ENCODE results near the gene KPNA2.

Gene KPNA2

GRCh38 chr17:68094481-68095078, 59.0 kb downstream of the KPNA2 start:
- Mint-ChIP-seq H3K27me3 (ENCODE audit: low read depth, poor library complexity) (peaks cover 12% of the 10 kb centered on the region), H3K4me3 (no peak overlapping the region), H3K9me3 (peaks cover 5% of the 10 kb centered on the region), H3K27ac (no peak overlapping the region), H3K4me1 (no peaks in the 10 kb centered on the region), H3K36me3 (ENCODE audit: low read depth) (peaks cover under 1% of the 10 kb centered on the region)
- no peak for TF ChIP-seq CTCF (IDR thresholded peaks at IDR 0.05)
- DNase-seq: no peak

- H3K4me1 Mint-ChIP-seq: no peaks in the 10 kb centered on the region
- H3K4me3 Mint-ChIP-seq: no peak overlapping the region
- H3K36me3 Mint-ChIP-seq (ENCODE audit: low read depth): peaks cover 7% of the 10 kb centered on the region
- peaks cover 12% of the 10 kb centered on the region for H3K9me3 Mint-ChIP-seq
- no peak overlapping the region for H3K27ac Mint-ChIP-seq
- DNase-seq: no peak
- peaks cover 12% of the 10 kb centered on the region for H3K27me3 Mint-ChIP-seq (ENCODE audit: low read depth, poor library complexity)
- no peak for TF ChIP-seq CTCF (IDR thresholded peaks at IDR 0.05)
These were observed 59.8 kb downstream of the KPNA2 start for GRCh38 chr17:68095205-68095811.

- Mint-ChIP-seq H3K9me3 (peaks cover 14% of the 10 kb centered on the region), H3K27ac (no peak overlapping the region), H3K36me3 (ENCODE audit: low read depth) (peaks cover 8% of the 10 kb centered on the region), H3K4me1 (no peaks in the 10 kb centered on the region), H3K27me3 (ENCODE audit: low read depth, poor library complexity) (peaks cover 18% of the 10 kb centered on the region), H3K4me3 (no peak overlapping the region)
- TF ChIP-seq CTCF (IDR thresholded peaks at IDR 0.05): no peak
- DNase-seq: no peak
These were observed 60.6 kb downstream of the KPNA2 start for GRCh38 chr17:68096111-68096510.

Data from nephron progenitor cell (in vitro differentiated cells).